A549 (cell line): ENCODE data around the gene TRPM2. TPM values are rescaled to one million over a fixed set of nuclear protein-coding genes. Genes with fewer than 3 reads are reported as not detected.

Experiments used
- ATAC-seq, 2 experiments: fragments of 200-7000 bp in 1 of 2; fragments of >200 bp in 1 of 2; cut with Nextera tagmentation in 1 of 2; cut with Tn5 transposase in 1 of 2; 3 replicates each; pipeline versions ENCODE4 v1.8.0 to v1.9.1; 2018 to 2020; ENCODE audit warnings: mild to moderate bottlenecking in 1 of 2, moderate library complexity in 1 of 2
- CTCF ChIA-PET: fragments of 300-600 bp; sonication (Branson Sonifier 250); formaldehyde crosslinking; extraction: SDS; loops from one replicate; lab custom pipeline; 2021; ENCODE audit warnings: antibody characterized with exemption, inconsistent platforms; lab: Yijun Ruan, JAX
- POLR2A ChIA-PET: fragments of 350-600 bp; formaldehyde crosslinking; extraction: SDS; loops from one replicate; lab custom pipeline; 2021; ENCODE audit warnings: antibody characterized with exemption, inconsistent platforms; lab: Yijun Ruan, JAX
- DNase-seq, 2 experiments: peaks; one replicate each; pipeline versions ENCODE4 v3.0.0 to v3.0.0-alpha.2; 2011 to 2016; ENCODE audit warnings: low read depth in 1 of 2, low spot score in 1 of 2
- FAIRE-seq: peaks from 2 replicates; lab custom pipeline; 2011; peaks lifted over from hg19 to GRCh38; lab: Jason Lieb, UNC
- H3K27ac ChIP-seq, 2 experiments: fragments of >200 bp; sonication (Bioruptor Twin); formaldehyde crosslinking; 3 replicates each; pipeline ENCODE4 v1.5.1; 2016 to 2017
- H3K4me1 ChIP-seq: fragments of >200 bp; sonication (Bioruptor Twin); formaldehyde crosslinking; 3 replicates; pipeline ENCODE4 v1.6.1; 2016
- H3K4me2 ChIP-seq: fragments of >200 bp; sonication (Bioruptor Twin); formaldehyde crosslinking; 3 replicates; pipeline ENCODE4 v1.6.1; 2016
- H3K4me3 ChIP-seq: fragments of >200 bp; sonication (Bioruptor Twin); formaldehyde crosslinking; 3 replicates; pipeline ENCODE4 v1.5.1; 2016
- H3K9me3 ChIP-seq: fragments of >200 bp; sonication (Bioruptor Twin); formaldehyde crosslinking; 3 replicates; pipeline ENCODE4 v1.6.1; 2016
- BCL3 ChIP-seq: fragments of >200 bp; sonication (Bioruptor Twin); formaldehyde crosslinking; IDR thresholded peaks from 3 replicates; pipeline ENCODE4 v1.6.1; 2016
- BHLHE40 ChIP-seq: IDR thresholded peaks from 2 replicates; pipeline ENCODE4 v1.6.1; 2012; ENCODE audit warnings: low read depth, low read length, inconsistent platforms
- CHD4 ChIP-seq: fragments of 200-600 bp; sonication (generic); IDR thresholded peaks from 2 replicates; pipeline ENCODE4 v1.6.1; 2016; ENCODE audit warnings: antibody characterized with exemption, mild to moderate bottlenecking, borderline replicate concordance
- ELK1 ChIP-seq: fragments of 150-350 bp; IDR thresholded peaks from 2 replicates; pipeline ENCODE4 v1.6.1; 2014; ENCODE audit warnings: low read depth, mild to moderate bottlenecking, low read length
- EP300 ChIP-seq, 2 experiments: fragments of >200 bp; sonication (Bioruptor Twin); formaldehyde crosslinking; IDR thresholded peaks; 2 replicates in 1 of 2; 3 replicates in 1 of 2; pipeline ENCODE4 v1.6.1; 2016 to 2017
- FOSL2 ChIP-seq, 2 experiments: fragments of 450-650 bp in 1 of 2; fragments of >200 bp in 1 of 2; sonication (Bioruptor Twin) in 1 of 2; formaldehyde crosslinking; IDR thresholded peaks; 2 replicates each; pipeline versions ENCODE4 v1.5.0 to v1.6.1; 2016 to 2020; ENCODE audit warnings: mild to moderate bottlenecking in 1 of 2, moderate library complexity in 1 of 2
- GATA3 ChIP-seq: IDR thresholded peaks from 2 replicates; pipeline ENCODE4 v1.6.1; 2012; ENCODE audit warnings: borderline replicate concordance
- HEYL ChIP-seq: fragments of 250-450 bp; sonication (Bioruptor Pico); IDR thresholded peaks from 2 replicates; pipeline ENCODE4 v1.8.0; 2021; ENCODE audit warnings: mild to moderate bottlenecking, moderate library complexity
- HOXB5 ChIP-seq: fragments of 250-450 bp; sonication (Bioruptor Pico); IDR thresholded peaks from 2 replicates; pipeline ENCODE4 v1.5.0; 2020; ENCODE audit warnings: mild to moderate bottlenecking, moderate library complexity
- JUNB ChIP-seq: fragments of >200 bp; sonication (Bioruptor Twin); formaldehyde crosslinking; IDR thresholded peaks from 2 replicates; pipeline ENCODE4 v1.6.1; 2016
- KDM5A ChIP-seq: fragments of 200-600 bp; sonication (generic); IDR thresholded peaks from 2 replicates; pipeline ENCODE4 v1.6.1; 2016; ENCODE audit warnings: antibody characterized with exemption, mild to moderate bottlenecking
- MAX ChIP-seq: IDR thresholded peaks from 2 replicates; pipeline ENCODE4 v1.6.1; 2012
- MAZ ChIP-seq: fragments of 150-350 bp; IDR thresholded peaks from 2 replicates; pipeline ENCODE4 v1.6.1; 2014; ENCODE audit warnings: antibody characterized with exemption, low read depth, low read length, borderline replicate concordance
- MYC ChIP-seq: IDR thresholded peaks from 2 replicates; pipeline ENCODE4 v1.6.1; 2012; ENCODE audit warnings: mild to moderate bottlenecking, inconsistent platforms, low read length, improper control_type of control experiment, borderline replicate concordance
- NPAS2 ChIP-seq: fragments of 250-450 bp; sonication (Bioruptor Pico); IDR thresholded peaks from 2 replicates; pipeline ENCODE4 v1.8.0; 2022; ENCODE audit warnings: mild to moderate bottlenecking, moderate library complexity, borderline replicate concordance
- PBX3 ChIP-seq: IDR thresholded peaks from 2 replicates; pipeline ENCODE4 v1.6.1; 2012
- POLR2A ChIP-seq: IDR thresholded peaks from 2 replicates; pipeline ENCODE4 v1.6.1; 2012; ENCODE audit warnings: mild to moderate bottlenecking, low read length
- POLR2AphosphoS2 ChIP-seq: conservative IDR thresholded peaks from 2 replicates; pipeline ENCODE4 v1.6.1; 2012; ENCODE audit warnings: low read length, improper control_type of control experiment, inconsistent platforms
- RAD21 ChIP-seq, 2 experiments: fragments of >200 bp in 1 of 2; sonication (Bioruptor Twin) in 1 of 2; formaldehyde crosslinking in 1 of 2; IDR thresholded peaks in 1 of 2; conservative IDR thresholded peaks in 1 of 2; 2 replicates in 1 of 2; 3 replicates in 1 of 2; pipeline ENCODE4 v1.6.1; 2012 to 2018; ENCODE audit warnings: inconsistent platforms in 1 of 2
- RARB ChIP-seq: fragments of 250-450 bp; sonication (Bioruptor Pico); IDR thresholded peaks from 2 replicates; pipeline ENCODE4 v1.8.0; 2021; ENCODE audit warnings: mild to moderate bottlenecking, moderate library complexity
- USF2 ChIP-seq: fragments of 450-650 bp; IDR thresholded peaks from 2 replicates; pipeline ENCODE4 v1.6.1; 2014; ENCODE audit warnings: antibody characterized with exemption
- ZSCAN20 ChIP-seq: fragments of 250-450 bp; sonication (Bioruptor Pico); IDR thresholded peaks from 2 replicates; pipeline ENCODE4 v1.8.0; 2022; ENCODE audit warnings: mild to moderate bottlenecking, moderate library complexity
- whole genome bisulfite sequencing: methylation state at CpG from one replicate; pipeline ENCODE4 v1.1.6; 2017; ENCODE audit errors: missing lambda C conversion rate; 5-methylcytosine and 5-hydroxymethylcytosine counted together
- polyA plus RNA-seq, 4 experiments: library from polyadenylated mRNA; depleted of rRNA in 3 of 4; stranded (reverse); fragments of >200 nt; fragmentation: RNase III in 1 of 4; extraction: RNeasy Plus Mini Kit Qiagen cat#74134 plus additional on column Dnase treatment in 1 of 4; gene quantifications; 2 replicates in 3 of 4; 3 replicates in 1 of 4; pipeline ENCODE4 v1.2.3, GENCODE V29; 2011 to 2017

The TRPM2 gene
- polyA plus RNA-seq, 2 of the 4 experiments (the other 2 are of a cell fraction), result 3.2 to 5.5 TPM

- TF ChIP-seq EP300 (IDR thresholded peaks at IDR 0.05) (no peak), CHD4 (no peak), KDM5A (no peak), BHLHE40 (no peak), NPAS2 (CRISPR knock-in tag) (no peak), MAZ (no peak), GATA3 (no peak), JUNB (no peak), ZSCAN20 (CRISPR knock-in tag) (no peak), BCL3 (no peak), POLR2AphosphoS2 (no peak), POLR2A (no peak), MAX (no peak), USF2 (no peak)
- TF ChIP-seq, all 56 proteins: peak for 0
- CTCF ChIA-PET, result interaction anchor here (0.8 to 1.5 kb wide), 3 partner anchors 9 to 22 kb away, joined by 3 to 7 read pairs (median 4); no protein-coding TSS in a partner anchor
- FAIRE-seq (no peak), DNase-seq (no peak), ATAC-seq (no peak)
- POLR2A ChIA-PET, result no interaction called here
- Histone ChIP-seq H3K4me2 (no peak overlapping the region), H3K4me3 (no peak overlapping the region), H3K4me1 (no peaks in the 10 kb centered on the region), H3K27ac (no peak overlapping the region), H3K9me3 (no peaks in the 10 kb centered on the region)
- WGBS, result no CpG with 5 or more reads among the region's 13 CpGs
Observed at GRCh38 chr21:44326272-44326647, 27.2 kb upstream of the TRPM2 start.

- 100% methylated on average over 2 of the region's 26 CpGs for WGBS
- FAIRE-seq (no peak), DNase-seq (no peak), ATAC-seq (no peak)
- H3K4me3 ChIP-seq, result no peak overlapping the region
- H3K4me2 ChIP-seq, result no peak overlapping the region
- no peak overlapping the region for H3K27ac ChIP-seq
- H3K4me1 ChIP-seq, result no peaks in the 10 kb centered on the region
- ChIA-PET CTCF (interaction anchor here (1.0 kb wide), 1 partner anchor 8 kb away, joined by 4 read pairs; no protein-coding TSS in a partner anchor), POLR2A (interaction anchor here (1.4 kb wide), 1 partner anchor 12 kb away, joined by 6 read pairs; the partner anchor contains the start of gene CFAP410)
- H3K9me3 ChIP-seq, result no peaks in the 10 kb centered on the region
- TF ChIP-seq CHD4 (no peak), HOXB5 (CRISPR knock-in tag) (no peak), GATA3 (no peak), ELK1 (no peak), HEYL (CRISPR knock-in tag) (no peak), RARB (CRISPR knock-in tag) (no peak), RAD21 (conservative IDR thresholded peaks at IDR 0.05 in 1 of 2, IDR thresholded peaks at IDR 0.05 in 1 of 2) (no peak), PBX3 (no peak), FOSL2 (IDR thresholded peaks at IDR 0.05) (no peak), FOSL2 (CRISPR knock-in tag; IDR thresholded peaks at IDR 0.05) (no peak), MYC (no peak)
Observed at GRCh38 chr21:44326716-44327602, 26.5 kb upstream of the TRPM2 start.
